IMR-90 (cell line): ENCODE data around the gene SYT6.

Experiments used
- BHLHE40 ChIP-seq: fragments of 150-350 bp; IDR thresholded peaks from 2 replicates; pipeline ENCODE4 v1.6.1; 2016; ENCODE audit warnings: mild to moderate bottlenecking, low read depth, low read length
- POLR2A ChIP-seq: IDR thresholded peaks from 2 replicates; pipeline ENCODE4 v1.6.1; 2012; ENCODE audit warnings: mild to moderate bottlenecking, low read depth, low read length
- RFX5 ChIP-seq: IDR thresholded peaks from 2 replicates; pipeline ENCODE4 v1.8.0; 2012; ENCODE audit warnings: low read depth, mild to moderate bottlenecking, low read length, moderate library complexity
- TF ChIP-seq, protein P1 (sequence below): conservative IDR thresholded peaks from 2 replicates; pipeline ENCODE4 v1.5.1; 2012; ENCODE audit warnings: mild to moderate bottlenecking, low read depth, low read length, improper control_type of control experiment
- TF ChIP-seq, protein P2 (sequence below): fragments of 150-350 bp; IDR thresholded peaks from 2 replicates; pipeline ENCODE4 v1.6.1; 2017; ENCODE audit warnings: mild to moderate bottlenecking, antibody characterized with exemption, low read length, low read depth

DNA sequence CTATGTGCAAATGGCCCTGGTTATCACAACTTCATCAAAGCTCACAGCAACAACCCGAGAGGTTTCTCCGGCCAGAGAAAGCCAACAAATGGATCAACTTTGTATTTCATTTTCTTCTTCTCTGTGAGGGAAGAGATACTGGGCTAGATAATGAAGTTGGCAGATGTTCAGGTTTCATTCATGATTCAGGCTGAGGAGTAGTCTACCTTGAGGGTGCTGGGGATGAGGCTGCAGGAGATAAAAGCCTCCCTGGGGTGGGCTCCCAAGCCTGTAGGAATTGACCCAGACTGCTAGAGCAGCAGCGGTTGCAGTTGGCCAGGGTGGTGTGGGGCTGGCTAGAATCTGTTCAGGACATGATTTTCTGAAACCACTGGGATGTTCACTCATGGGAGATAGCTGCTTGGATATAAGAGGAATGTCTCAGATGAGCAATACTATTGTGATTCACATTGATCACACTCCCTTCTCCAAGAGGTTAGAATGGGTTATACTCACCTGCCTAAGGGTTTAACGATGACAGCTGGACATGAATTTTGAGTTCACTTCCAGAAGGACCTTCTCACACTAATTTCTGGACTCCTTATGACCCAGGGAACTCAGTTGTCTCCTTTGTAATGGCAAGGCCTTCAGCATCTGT lies 64.0 kb downstream of the SYT6 start:
- TF ChIP-seq, protein P1, sequence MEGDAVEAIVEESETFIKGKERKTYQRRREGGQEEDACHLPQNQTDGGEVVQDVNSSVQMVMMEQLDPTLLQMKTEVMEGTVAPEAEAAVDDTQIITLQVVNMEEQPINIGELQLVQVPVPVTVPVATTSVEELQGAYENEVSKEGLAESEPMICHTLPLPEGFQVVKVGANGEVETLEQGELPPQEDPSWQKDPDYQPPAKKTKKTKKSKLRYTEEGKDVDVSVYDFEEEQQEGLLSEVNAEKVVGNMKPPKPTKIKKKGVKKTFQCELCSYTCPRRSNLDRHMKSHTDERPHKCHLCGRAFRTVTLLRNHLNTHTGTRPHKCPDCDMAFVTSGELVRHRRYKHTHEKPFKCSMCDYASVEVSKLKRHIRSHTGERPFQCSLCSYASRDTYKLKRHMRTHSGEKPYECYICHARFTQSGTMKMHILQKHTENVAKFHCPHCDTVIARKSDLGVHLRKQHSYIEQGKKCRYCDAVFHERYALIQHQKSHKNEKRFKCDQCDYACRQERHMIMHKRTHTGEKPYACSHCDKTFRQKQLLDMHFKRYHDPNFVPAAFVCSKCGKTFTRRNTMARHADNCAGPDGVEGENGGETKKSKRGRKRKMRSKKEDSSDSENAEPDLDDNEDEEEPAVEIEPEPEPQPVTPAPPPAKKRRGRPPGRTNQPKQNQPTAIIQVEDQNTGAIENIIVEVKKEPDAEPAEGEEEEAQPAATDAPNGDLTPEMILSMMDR, result no peak
- TF ChIP-seq, protein P2, sequence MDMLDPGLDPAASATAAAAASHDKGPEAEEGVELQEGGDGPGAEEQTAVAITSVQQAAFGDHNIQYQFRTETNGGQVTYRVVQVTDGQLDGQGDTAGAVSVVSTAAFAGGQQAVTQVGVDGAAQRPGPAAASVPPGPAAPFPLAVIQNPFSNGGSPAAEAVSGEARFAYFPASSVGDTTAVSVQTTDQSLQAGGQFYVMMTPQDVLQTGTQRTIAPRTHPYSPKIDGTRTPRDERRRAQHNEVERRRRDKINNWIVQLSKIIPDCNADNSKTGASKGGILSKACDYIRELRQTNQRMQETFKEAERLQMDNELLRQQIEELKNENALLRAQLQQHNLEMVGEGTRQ, result no peak
- TF ChIP-seq POLR2A (no peak), RFX5 (no peak), BHLHE40 (no peak)
